HG02623 (cell line): ENCODE measurements around the gene MMRN2.
"Not testable (repeated sequence)": the region's sequence is repeated elsewhere in the genome, so short reads cannot be mapped to it uniquely, and the experiment has no call there.

Source experiments
- ATAC-seq: cut with Tn5 transposase; IDR thresholded peaks from one replicate; pipeline ENCODE4 v1.9.1; 2021; ENCODE audit warnings: moderate library complexity; ENCODE audit not compliant: unreplicated experiment

The MMRN2 gene

GRCh38 chr10:86957471-86958115, at the start of gene MMRN2:
MMRN2 (minus strand) TSS chr10:86957615; CDS start chr10:86957541, 74 bp downstream.
- no peak for ATAC-seq

GRCh38 chr10:87007124-87007523, 49.7 kb upstream of the MMRN2 start:
- not testable (repeated sequence) for ATAC-seq

GRCh38 chr10:87000491-87000890, 43.1 kb upstream of the MMRN2 start:
- no peak for ATAC-seq

- not testable (repeated sequence) for ATAC-seq
These were observed 42.5 kb upstream of the MMRN2 start for GRCh38 chr10:86999802-87000403.

- ATAC-seq, result no peak
These were observed 35.5 kb upstream of the MMRN2 start for GRCh38 chr10:86992929-86993328.

- no peak for ATAC-seq
These were observed 35.0 kb upstream of the MMRN2 start for GRCh38 chr10:86992456-86992855.

GRCh38 chr10:86991362-86991761, 33.9 kb upstream of the MMRN2 start:
- ATAC-seq, result not testable (repeated sequence)

GRCh38 chr10:86988520-86988919, 31.1 kb upstream of the MMRN2 start:
- no peak for ATAC-seq

GRCh38 chr10:86984498-86984897, 27.1 kb upstream of the MMRN2 start:
- not testable (repeated sequence) for ATAC-seq

- ATAC-seq, result no peak
These were observed 24.3 kb upstream of the MMRN2 start for GRCh38 chr10:86981716-86982115.

- ATAC-seq, result not testable (repeated sequence)
These were observed 23.6 kb upstream of the MMRN2 start for GRCh38 chr10:86981020-86981419.

- ATAC-seq, result no peak
These were observed 22.6 kb upstream of the MMRN2 start for GRCh38 chr10:86979977-86980448.

GRCh38 chr10:86979296-86979818, 21.9 kb upstream of the MMRN2 start:
- ATAC-seq, result no peak

- not testable (repeated sequence) for ATAC-seq
These were observed 21.0 kb upstream of the MMRN2 start for GRCh38 chr10:86978457-86978856.

- ATAC-seq, result no peak
These were observed 19.1 kb upstream of the MMRN2 start for GRCh38 chr10:86976362-86977056.

- ATAC-seq, result no peak
These were observed 17.1 kb upstream of the MMRN2 start for GRCh38 chr10:86974484-86974883.

GRCh38 chr10:86972613-86973380, 15.4 kb upstream of the MMRN2 start:
- no peak for ATAC-seq

GRCh38 chr10:86971232-86971991, 14.0 kb upstream of the MMRN2 start:
- peak; percentile 81 for ATAC-seq

- no peak for ATAC-seq
These were observed 13.5 kb upstream of the MMRN2 start for GRCh38 chr10:86970982-86971231.

GRCh38 chr10:86970162-86970981, 13.0 kb upstream of the MMRN2 start:
- ATAC-seq, result no peak
